ENCODE results near the gene USP53. TPM values are rescaled to one million over a fixed set of nuclear protein-coding genes. Genes with fewer than 3 reads are reported as not detected.

The USP53 gene
- total and polyA plus RNA-seq, 7 donors, result 6.0 to 89.5 (median 53.5) TPM

DNA sequence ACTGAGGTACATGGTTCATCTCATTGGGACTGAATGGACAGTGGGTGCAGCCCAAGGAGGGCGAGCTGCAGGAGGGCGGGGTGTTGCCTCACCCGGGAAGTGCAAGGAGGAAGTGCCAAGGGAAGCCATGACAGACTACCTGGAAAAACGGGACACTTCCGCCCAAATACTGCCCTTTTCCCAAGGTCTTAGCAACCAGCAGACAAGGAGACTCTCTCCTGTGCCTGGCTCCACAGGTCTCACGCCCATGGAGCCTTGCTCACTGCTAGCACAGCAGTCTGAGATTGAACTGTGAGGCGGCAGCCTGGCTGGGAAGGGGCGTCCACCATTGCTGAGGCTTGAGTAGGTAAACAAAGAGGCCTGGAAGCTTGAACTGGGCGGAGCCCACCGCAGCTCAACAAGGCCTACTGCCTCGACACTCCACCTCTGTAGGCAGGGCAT lies 14.7 kb upstream of the USP53 start:
- H3K27ac ChIP-seq, result no peak overlapping the region
- H3K4me1 ChIP-seq, result no peaks in the 10 kb centered on the region
- DNase-seq (peak in 1 of 2 donors; percentile 32), ATAC-seq (no peak)
- TF ChIP-seq, protein P1, sequence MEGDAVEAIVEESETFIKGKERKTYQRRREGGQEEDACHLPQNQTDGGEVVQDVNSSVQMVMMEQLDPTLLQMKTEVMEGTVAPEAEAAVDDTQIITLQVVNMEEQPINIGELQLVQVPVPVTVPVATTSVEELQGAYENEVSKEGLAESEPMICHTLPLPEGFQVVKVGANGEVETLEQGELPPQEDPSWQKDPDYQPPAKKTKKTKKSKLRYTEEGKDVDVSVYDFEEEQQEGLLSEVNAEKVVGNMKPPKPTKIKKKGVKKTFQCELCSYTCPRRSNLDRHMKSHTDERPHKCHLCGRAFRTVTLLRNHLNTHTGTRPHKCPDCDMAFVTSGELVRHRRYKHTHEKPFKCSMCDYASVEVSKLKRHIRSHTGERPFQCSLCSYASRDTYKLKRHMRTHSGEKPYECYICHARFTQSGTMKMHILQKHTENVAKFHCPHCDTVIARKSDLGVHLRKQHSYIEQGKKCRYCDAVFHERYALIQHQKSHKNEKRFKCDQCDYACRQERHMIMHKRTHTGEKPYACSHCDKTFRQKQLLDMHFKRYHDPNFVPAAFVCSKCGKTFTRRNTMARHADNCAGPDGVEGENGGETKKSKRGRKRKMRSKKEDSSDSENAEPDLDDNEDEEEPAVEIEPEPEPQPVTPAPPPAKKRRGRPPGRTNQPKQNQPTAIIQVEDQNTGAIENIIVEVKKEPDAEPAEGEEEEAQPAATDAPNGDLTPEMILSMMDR (IDR thresholded peaks at IDR 0.05), result no peak
- 92 to 95% (median 94%) methylated on average over 11 of the region's 11 CpGs for WGBS, 3 donors
- no peaks in the 10 kb centered on the region for H3K36me3 ChIP-seq (ENCODE audit: insufficient read depth in 1 of 2, low read depth in 1 of 2)
- H3K27me3 ChIP-seq (ENCODE audit: insufficient read depth in 3 of 3, low read length in 2 of 3), result no peaks in the 10 kb centered on the region
- intact Hi-C loops (cut with DNase I), result no loop called here
- H3K9me3 ChIP-seq, result no peaks in the 10 kb centered on the region
- no peak overlapping the region for H3K4me3 ChIP-seq

DNA sequence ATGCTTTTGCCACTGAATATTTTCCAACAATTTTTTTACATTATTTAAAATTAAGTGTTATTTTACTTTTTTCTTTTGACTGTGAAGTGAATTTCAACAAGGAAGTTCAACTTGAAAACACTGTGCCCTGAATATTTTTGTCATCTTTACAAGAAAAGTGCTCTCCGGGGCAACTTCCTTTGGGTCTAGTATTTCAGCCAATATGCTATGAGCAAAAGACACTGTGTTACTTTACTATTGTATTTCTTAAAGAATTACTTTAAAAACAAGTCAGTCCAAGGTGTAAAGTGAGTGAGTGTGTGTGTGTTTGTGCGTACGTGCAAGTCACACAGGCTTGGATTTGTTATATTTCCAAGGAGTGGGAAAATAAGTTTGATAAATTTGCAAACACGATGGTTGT lies 7.6 kb upstream of the USP53 start:
- no peaks in the 10 kb centered on the region for H3K9me3 ChIP-seq
- ATAC-seq, result peak in 2 of 4 donors; percentile 33 to 43
- intact Hi-C loops (cut with DNase I), result loop anchor here in 1 of 2 donors (10.0 kb wide), 1 partner anchor 60 kb away; no protein-coding TSS in a partner anchor
- peak overlapping the region; percentile 39 for H3K27ac ChIP-seq
- H3K36me3 ChIP-seq (ENCODE audit: insufficient read depth in 1 of 2, low read depth in 1 of 2), result no peaks in the 10 kb centered on the region
- TF ChIP-seq, protein P1 (IDR thresholded peaks at IDR 0.05), result no peak
- no peaks in the 10 kb centered on the region for H3K27me3 ChIP-seq (ENCODE audit: insufficient read depth in 3 of 3, low read length in 2 of 3)
- no peak for DNase-seq
- H3K4me1 ChIP-seq, result peaks cover 8% of the 10 kb centered on the region
- H3K4me3 ChIP-seq, result peak overlapping the region; percentile 27
- 32 to 70% (median 42%) methylated on average over 4 of the region's 4 CpGs for WGBS, 3 donors

DNA sequence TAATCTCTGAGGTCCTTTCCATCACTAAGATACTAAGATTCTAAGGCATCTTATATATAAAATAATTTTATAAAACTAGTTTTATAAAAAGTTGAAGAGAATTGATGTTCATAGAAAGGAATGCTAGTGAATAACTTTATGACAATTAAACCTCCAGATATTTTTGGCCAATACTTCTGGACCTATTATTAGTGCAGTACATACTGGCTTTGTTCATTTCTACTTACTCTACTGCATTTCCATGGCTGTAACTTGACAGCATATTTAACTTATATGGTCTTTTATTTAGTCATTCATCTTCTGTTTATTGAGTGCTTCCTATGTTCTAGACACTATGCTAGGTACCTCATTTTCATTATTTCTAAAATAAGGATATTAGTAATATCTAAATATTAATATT lies 6.8 kb upstream of the USP53 start:
- Histone ChIP-seq H3K4me1 (peaks cover 8% of the 10 kb centered on the region), H3K27ac (no peak overlapping the region), H3K9me3 (no peaks in the 10 kb centered on the region), H3K36me3 (ENCODE audit: insufficient read depth in 1 of 2, low read depth in 1 of 2) (no peaks in the 10 kb centered on the region), H3K4me3 (no peak overlapping the region), H3K27me3 (ENCODE audit: insufficient read depth in 3 of 3, low read length in 2 of 3) (no peaks in the 10 kb centered on the region)
- ATAC-seq (no peak), DNase-seq (no peak)
- intact Hi-C loops (cut with DNase I), result loop anchor here in 1 of 2 donors (10.0 kb wide), 1 partner anchor 61 kb away; no protein-coding TSS in a partner anchor
- TF ChIP-seq, protein P1 (IDR thresholded peaks at IDR 0.05), result no peak

DNA sequence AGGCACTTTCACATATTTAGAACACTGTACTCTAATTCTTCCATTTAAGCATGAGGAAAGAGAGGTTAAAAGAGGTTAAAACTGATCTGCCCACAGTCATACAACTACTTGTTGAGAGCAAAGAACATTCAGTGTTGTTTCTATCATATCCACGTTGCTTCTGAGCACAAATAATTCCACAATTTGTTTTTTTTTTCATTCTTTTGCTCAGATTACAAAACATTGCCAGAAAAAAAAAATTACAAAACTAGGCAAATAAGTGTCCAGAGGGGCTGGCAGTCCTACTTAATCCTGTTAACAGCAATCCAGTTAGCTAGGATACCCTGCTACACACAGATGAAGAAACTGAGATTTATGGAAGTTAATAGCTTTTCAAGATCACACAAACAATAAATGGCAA lies 6.3 kb upstream of the USP53 start:
- H3K27me3 ChIP-seq (ENCODE audit: insufficient read depth in 3 of 3, low read length in 2 of 3), result no peaks in the 10 kb centered on the region
- intact Hi-C loops (cut with DNase I), result loop anchor here in 1 of 2 donors (10.0 kb wide), 1 partner anchor 61 kb away; no protein-coding TSS in a partner anchor
- H3K4me1 ChIP-seq, result peaks cover 8% of the 10 kb centered on the region
- no peak for DNase-seq
- H3K36me3 ChIP-seq (ENCODE audit: insufficient read depth in 1 of 2, low read depth in 1 of 2), result no peaks in the 10 kb centered on the region
- H3K9me3 ChIP-seq, result no peaks in the 10 kb centered on the region
- no peak overlapping the region for H3K27ac ChIP-seq
- 18 to 41% (median 31%) methylated on average over 1 of the region's 1 CpG for WGBS, 3 donors
- TF ChIP-seq, protein P1 (IDR thresholded peaks at IDR 0.05), result no peak
- peak in 2 of 4 donors; percentile 41 to 62 for ATAC-seq
- H3K4me3 ChIP-seq, result no peak overlapping the region

DNA sequence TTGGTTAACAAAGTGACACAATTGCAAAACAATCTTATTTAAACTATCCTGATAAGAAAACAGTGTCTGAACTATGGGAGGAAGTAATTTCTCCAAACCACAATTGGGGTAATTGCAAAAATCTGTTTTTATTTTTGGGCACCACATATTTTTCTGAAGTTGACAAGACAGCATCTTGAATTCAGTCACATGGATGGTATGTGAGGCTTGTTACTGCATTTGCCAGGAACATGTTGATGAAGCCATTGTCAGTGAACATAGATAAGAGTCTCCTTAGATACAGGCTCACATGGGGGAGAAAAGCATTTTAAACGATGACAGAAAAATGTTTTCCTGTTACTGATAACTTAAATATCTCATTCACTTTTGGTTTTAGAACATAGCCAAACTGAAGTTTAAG lies 5.5 kb upstream of the USP53 start:
- H3K9me3 ChIP-seq, result no peaks in the 10 kb centered on the region
- H3K36me3 ChIP-seq (ENCODE audit: insufficient read depth in 1 of 2, low read depth in 1 of 2), result no peaks in the 10 kb centered on the region
- DNase-seq (no peak), ATAC-seq (no peak)
- H3K27me3 ChIP-seq (ENCODE audit: insufficient read depth in 3 of 3, low read length in 2 of 3), result no peaks in the 10 kb centered on the region
- H3K27ac ChIP-seq, result no peak overlapping the region
- H3K4me3 ChIP-seq, result no peak overlapping the region
- TF ChIP-seq, protein P1 (IDR thresholded peaks at IDR 0.05), result no peak
- H3K4me1 ChIP-seq, result peaks cover 8% of the 10 kb centered on the region
- WGBS, 3 donors, result 36 to 42% (median 42%) methylated on average over 1 of the region's 1 CpG
- intact Hi-C loops (cut with DNase I), result loop anchor here in 1 of 2 donors (10.0 kb wide), 1 partner anchor 62 kb away; no protein-coding TSS in a partner anchor
